ENCODE data around the gene KLF16.
"Not testable (repeated sequence)": the region's sequence is repeated elsewhere in the genome, so short reads cannot be mapped to it uniquely, and the experiment has no call there.

The KLF16 gene

GRCh38 chr19:1880611-1881392, 17.4 kb upstream of the KLF16 start:
- H3K4me3 ChIP-seq (replicated peaks in 1 of 2; ENCODE audit: low read depth in 2 of 2, low read length in 2 of 2): no peak overlapping the region
- no peak for TF ChIP-seq CTCF (IDR thresholded peaks at IDR 0.05; ENCODE audit: low read depth, low read length)
- no peak for DNase-seq (ENCODE audit: low read depth in 2 of 2)

GRCh38 chr19:1879982-1880381, 16.6 kb upstream of the KLF16 start:
- DNase-seq (ENCODE audit: low read depth in 2 of 2); H3K4me3 ChIP-seq (replicated peaks in 1 of 2; ENCODE audit: low read depth in 2 of 2, low read length in 2 of 2): not testable (repeated sequence)

GRCh38 chr19:1878583-1878982, 15.2 kb upstream of the KLF16 start:
- not testable (repeated sequence) for DNase-seq (ENCODE audit: low read depth in 2 of 2)

GRCh38 chr19:1877280-1877660, 13.9 kb upstream of the KLF16 start:
- DNase-seq (ENCODE audit: low read depth in 2 of 2); H3K4me3 ChIP-seq (replicated peaks in 1 of 2; ENCODE audit: low read depth in 2 of 2, low read length in 2 of 2): not testable (repeated sequence)

More at GRCh38 chr19:1878583-1878982, 15.2 kb upstream of the KLF16 start:
- not testable (repeated sequence) for H3K4me3 ChIP-seq (replicated peaks in 1 of 2; ENCODE audit: low read depth in 2 of 2, low read length in 2 of 2)

GRCh38 chr19:1876496-1877279, 13.3 kb upstream of the KLF16 start:
- peak overlapping the region; percentile 91 to 95 for H3K4me3 ChIP-seq (replicated peaks in 1 of 2; ENCODE audit: low read depth in 2 of 2, low read length in 2 of 2)
- not testable (repeated sequence) for DNase-seq (ENCODE audit: low read depth in 2 of 2)

- no peak for TF ChIP-seq CTCF (IDR thresholded peaks at IDR 0.05; ENCODE audit: low read depth, low read length)
These were observed 12.5 kb upstream of the KLF16 start for GRCh38 chr19:1875646-1876495.

GRCh38 chr19:1875265-1875645, 11.9 kb upstream of the KLF16 start:
- not testable (repeated sequence) for DNase-seq (ENCODE audit: low read depth in 2 of 2)
- peak overlapping the region; percentile 91 to 95 for H3K4me3 ChIP-seq (replicated peaks in 1 of 2; ENCODE audit: low read depth in 2 of 2, low read length in 2 of 2)

More at GRCh38 chr19:1875646-1876495, 12.5 kb upstream of the KLF16 start:
- peak overlapping the region; percentile 91 to 95 for H3K4me3 ChIP-seq (replicated peaks in 1 of 2; ENCODE audit: low read depth in 2 of 2, low read length in 2 of 2)
- DNase-seq (ENCODE audit: low read depth in 2 of 2): peak; percentile 89 to 92

- no peak for TF ChIP-seq CTCF (IDR thresholded peaks at IDR 0.05; ENCODE audit: low read depth, low read length)
- H3K4me3 ChIP-seq (replicated peaks in 1 of 2; ENCODE audit: low read depth in 2 of 2, low read length in 2 of 2): peak overlapping the region; percentile 91 to 95
- DNase-seq (ENCODE audit: low read depth in 2 of 2): no peak
These were observed 11.3 kb upstream of the KLF16 start for GRCh38 chr19:1874554-1875185.

Measured in cardiac fibroblast (primary cell).